Measurements from ENCODE around the gene KRTAP2-2. TPM values are rescaled to one million over a fixed set of nuclear protein-coding genes. Genes with fewer than 3 reads are reported as not detected.
"Not testable (repeated sequence)": the region's sequence is repeated elsewhere in the genome, so short reads cannot be mapped to it uniquely, and the experiment has no call there.

Gene KRTAP2-2
- total and polyA plus RNA-seq, 5 donors: not detected

- H3K9me3 ChIP-seq (ENCODE audit: control insufficient read depth, low read length); intact Hi-C loops (cut with DNase I); H3K4me3 ChIP-seq (ENCODE audit: low read length); DNase-seq; ATAC-seq; H3K4me1 ChIP-seq (ENCODE audit: control insufficient read depth, insufficient read depth, low read length); H3K27me3 ChIP-seq (ENCODE audit: control insufficient read depth, insufficient read depth); H3K27ac ChIP-seq (ENCODE audit: low read length): not testable (repeated sequence)
- WGBS: 72% methylated on average over 2 of the region's 2 CpGs
These were observed 28.4 kb upstream of the KRTAP2-2 start for GRCh38 chr17:41083427-41083826.

GRCh38 chr17:41082626-41083025 lies 27.6 kb upstream of the KRTAP2-2 start:
- 56% methylated on average over 4 of the region's 4 CpGs for WGBS

GRCh38 chr17:41076788-41077187 lies 21.8 kb upstream of the KRTAP2-2 start:
- no peak for DNase-seq
- H3K27ac ChIP-seq (ENCODE audit: low read length): no peak overlapping the region
- H3K4me3 ChIP-seq (ENCODE audit: low read length): no peak overlapping the region
- no peaks in the 10 kb centered on the region for H3K9me3 ChIP-seq (ENCODE audit: control insufficient read depth, low read length)
- ATAC-seq: no peak
- intact Hi-C loops (cut with DNase I): no loop called here
- no peaks in the 10 kb centered on the region for H3K27me3 ChIP-seq (ENCODE audit: control insufficient read depth, insufficient read depth)
- H3K4me1 ChIP-seq (ENCODE audit: control insufficient read depth, insufficient read depth, low read length): no peaks in the 10 kb centered on the region

More at GRCh38 chr17:41082626-41083025, 27.6 kb upstream of the KRTAP2-2 start:
- Histone ChIP-seq H3K9me3 (ENCODE audit: control insufficient read depth, low read length) (no peaks in the 10 kb centered on the region), H3K4me1 (ENCODE audit: control insufficient read depth, insufficient read depth, low read length) (no peaks in the 10 kb centered on the region), H3K27ac (ENCODE audit: low read length) (no peak overlapping the region), H3K27me3 (ENCODE audit: control insufficient read depth, insufficient read depth) (no peaks in the 10 kb centered on the region), H3K4me3 (ENCODE audit: low read length) (no peak overlapping the region)
- no peak for DNase-seq
- no peak for ATAC-seq
- intact Hi-C loops (cut with DNase I): no loop called here

GRCh38 chr17:41073676-41074075 lies 18.6 kb upstream of the KRTAP2-2 start:
- 86% methylated on average over 2 of the region's 2 CpGs for WGBS
- Histone ChIP-seq H3K4me3 (ENCODE audit: low read length) (no peak overlapping the region), H3K9me3 (ENCODE audit: control insufficient read depth, low read length) (no peaks in the 10 kb centered on the region), H3K27ac (ENCODE audit: low read length) (no peak overlapping the region), H3K4me1 (ENCODE audit: control insufficient read depth, insufficient read depth, low read length) (no peaks in the 10 kb centered on the region), H3K27me3 (ENCODE audit: control insufficient read depth, insufficient read depth) (no peaks in the 10 kb centered on the region)
- ATAC-seq: no peak
- intact Hi-C loops (cut with DNase I): no loop called here
- DNase-seq: no peak

- Histone ChIP-seq H3K4me1 (ENCODE audit: control insufficient read depth, insufficient read depth, low read length) (no peaks in the 10 kb centered on the region), H3K27me3 (ENCODE audit: control insufficient read depth, insufficient read depth) (peaks cover 3% of the 10 kb centered on the region), H3K27ac (ENCODE audit: low read length) (no peak overlapping the region), H3K4me3 (ENCODE audit: low read length) (no peak overlapping the region), H3K9me3 (ENCODE audit: control insufficient read depth, low read length) (no peaks in the 10 kb centered on the region)
- no peak for ATAC-seq
- intact Hi-C loops (cut with DNase I): no loop called here
- no peak for DNase-seq
- WGBS: 78% methylated on average over 5 of the region's 5 CpGs
These were observed 16.8 kb upstream of the KRTAP2-2 start for GRCh38 chr17:41071606-41072360.

- ATAC-seq (no peak), DNase-seq (no peak)
- peaks cover 3% of the 10 kb centered on the region for H3K27me3 ChIP-seq (ENCODE audit: control insufficient read depth, insufficient read depth)
- H3K9me3 ChIP-seq (ENCODE audit: control insufficient read depth, low read length): no peaks in the 10 kb centered on the region
- H3K4me3 ChIP-seq (ENCODE audit: low read length): no peak overlapping the region
- H3K27ac ChIP-seq (ENCODE audit: low read length): no peak overlapping the region
- intact Hi-C loops (cut with DNase I): no loop called here
- WGBS: 74% methylated on average over 3 of the region's 3 CpGs
- no peaks in the 10 kb centered on the region for H3K4me1 ChIP-seq (ENCODE audit: control insufficient read depth, insufficient read depth, low read length)
These were observed 14.0 kb upstream of the KRTAP2-2 start for GRCh38 chr17:41069031-41069430.

- no peaks in the 10 kb centered on the region for H3K9me3 ChIP-seq (ENCODE audit: control insufficient read depth, low read length)
- peaks cover 3% of the 10 kb centered on the region for H3K27me3 ChIP-seq (ENCODE audit: control insufficient read depth, insufficient read depth)
- DNase-seq (no peak), ATAC-seq (no peak)
- H3K27ac ChIP-seq (ENCODE audit: low read length): no peak overlapping the region
- H3K4me3 ChIP-seq (ENCODE audit: low read length): no peak overlapping the region
- H3K4me1 ChIP-seq (ENCODE audit: control insufficient read depth, insufficient read depth, low read length): no peaks in the 10 kb centered on the region
- intact Hi-C loops (cut with DNase I): no loop called here
These were observed 12.3 kb upstream of the KRTAP2-2 start for GRCh38 chr17:41067281-41067680.

- no peak within 1 kb of the TSS for H3K4me3 ChIP-seq (ENCODE audit: low read length)
- intact Hi-C loops (cut with DNase I): no loop called here
These were observed 11.0 kb upstream of the KRTAP2-2 start, which contains the start of gene KRTAP2-4 for GRCh38 chr17:41065829-41066624. TSS of gene KRTAP2-4 (minus strand) at chr17:41065879. CDS start at chr17:41065845, 34 bp downstream.

GRCh38 chr17:41065016-41065689 lies 10.1 kb upstream of the KRTAP2-2 start:
- H3K27me3 ChIP-seq (ENCODE audit: control insufficient read depth, insufficient read depth); DNase-seq; intact Hi-C loops (cut with DNase I); H3K9me3 ChIP-seq (ENCODE audit: control insufficient read depth, low read length); H3K27ac ChIP-seq (ENCODE audit: low read length); H3K4me1 ChIP-seq (ENCODE audit: control insufficient read depth, insufficient read depth, low read length); H3K4me3 ChIP-seq (ENCODE audit: low read length); ATAC-seq: not testable (repeated sequence)
- WGBS: 63% methylated on average over 7 of the region's 16 CpGs

More at GRCh38 chr17:41065829-41066624, 11.0 kb upstream of the KRTAP2-2 start, which contains the start of gene KRTAP2-4:
- ATAC-seq: no peak
- Histone ChIP-seq H3K27ac (ENCODE audit: low read length) (no peak within 1 kb of the TSS), H3K9me3 (ENCODE audit: control insufficient read depth, low read length) (no peaks in the 10 kb centered on the region), H3K27me3 (ENCODE audit: control insufficient read depth, insufficient read depth) (peaks cover 3% of the 10 kb centered on the region), H3K4me1 (ENCODE audit: control insufficient read depth, insufficient read depth, low read length) (no peaks in the 10 kb centered on the region)
- DNase-seq: no peak
- 87% methylated on average over 6 of the region's 6 CpGs for WGBS

- H3K9me3 ChIP-seq (ENCODE audit: control insufficient read depth, low read length): no peaks in the 10 kb centered on the region
- no peaks in the 10 kb centered on the region for H3K4me1 ChIP-seq (ENCODE audit: control insufficient read depth, insufficient read depth, low read length)
- peaks cover 3% of the 10 kb centered on the region for H3K27me3 ChIP-seq (ENCODE audit: control insufficient read depth, insufficient read depth)
- WGBS: 78% methylated on average over 1 of the region's 1 CpG
- H3K27ac ChIP-seq (ENCODE audit: low read length): no peak overlapping the region
- H3K4me3 ChIP-seq (ENCODE audit: low read length): no peak overlapping the region
- ATAC-seq (no peak), DNase-seq (no peak)
- intact Hi-C loops (cut with DNase I): no loop called here
These were observed 9.3 kb upstream of the KRTAP2-2 start for GRCh38 chr17:41064301-41064700.

GRCh38 chr17:41063449-41063848 lies 8.4 kb upstream of the KRTAP2-2 start:
- intact Hi-C loops (cut with DNase I): no loop called here
- no peaks in the 10 kb centered on the region for H3K4me1 ChIP-seq (ENCODE audit: control insufficient read depth, insufficient read depth, low read length)
- ATAC-seq: no peak
- no peak overlapping the region for H3K27ac ChIP-seq (ENCODE audit: low read length)
- no peaks in the 10 kb centered on the region for H3K9me3 ChIP-seq (ENCODE audit: control insufficient read depth, low read length)
- 85% methylated on average over 4 of the region's 4 CpGs for WGBS
- H3K27me3 ChIP-seq (ENCODE audit: control insufficient read depth, insufficient read depth): peaks cover 3% of the 10 kb centered on the region
- DNase-seq: no peak
- H3K4me3 ChIP-seq (ENCODE audit: low read length): no peak overlapping the region

Measured in right cardiac atrium (tissue), 5 donors.